Stimulated activated CD4-positive, alpha-beta T cell treated with anti-CD3 and anti-CD28 coated beads, TNF-alpha, amount 100 ng/mL, for 24 hours (primary cell): ENCODE results near the gene HOXA1.

ENCODE experiments used
- DNase-seq, 3 experiments: peaks; one replicate each; pipeline ENCODE4 v3.0.0-alpha.2; 2020; ENCODE audit warnings: low read depth in 3 of 3

HOXA1 gene

DNA sequence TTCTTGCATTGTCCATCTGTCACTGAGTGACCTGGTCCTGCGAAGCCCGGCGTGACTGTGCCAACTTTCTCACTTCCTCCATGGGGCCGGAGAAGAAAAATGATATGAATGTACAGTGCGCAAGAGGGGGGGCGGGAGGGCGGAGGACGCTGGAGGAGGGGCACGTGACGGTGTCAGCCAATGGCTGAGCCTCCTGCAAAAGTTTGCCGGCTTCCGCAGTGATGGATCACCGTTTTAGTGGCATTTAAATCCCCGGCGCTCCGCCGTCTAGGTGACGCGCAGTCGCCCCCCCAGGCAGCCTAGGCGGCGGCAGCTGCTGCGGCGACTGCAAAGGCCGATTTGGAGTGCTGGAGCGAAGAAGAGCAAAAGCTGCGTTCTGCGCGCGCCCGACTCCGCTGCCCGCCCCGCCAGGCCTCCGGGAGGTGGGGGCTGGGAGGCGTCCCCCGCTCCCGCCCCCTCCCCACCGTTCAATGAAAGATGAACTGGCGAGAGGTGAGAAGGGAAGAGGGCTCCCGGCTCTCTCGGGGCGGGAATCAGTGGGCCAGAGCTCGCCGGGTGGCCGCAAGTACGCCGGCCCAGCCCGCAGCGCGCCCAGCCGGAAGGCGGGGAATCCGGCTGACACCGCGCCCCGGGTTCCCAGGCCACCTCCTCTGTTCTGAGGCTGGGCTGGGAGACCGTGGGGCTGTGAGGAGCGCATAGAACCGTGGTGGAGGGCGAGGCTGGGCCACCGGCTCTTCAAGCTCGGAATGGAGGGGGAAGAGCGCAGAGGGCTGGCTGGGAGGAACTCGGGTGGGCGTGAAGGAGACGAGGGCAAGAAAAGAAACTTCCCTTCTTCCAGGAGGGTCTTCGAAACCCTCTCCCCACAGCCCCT is at the start of gene HOXA1:
Gene HOXA1 (minus strand): TSS at position 104 of the 871 bp plus-strand sequence. CDS start 88 bp downstream, at position 16.
- DNase-seq: peak; percentile 50 to 68 (median 50)

DNA sequence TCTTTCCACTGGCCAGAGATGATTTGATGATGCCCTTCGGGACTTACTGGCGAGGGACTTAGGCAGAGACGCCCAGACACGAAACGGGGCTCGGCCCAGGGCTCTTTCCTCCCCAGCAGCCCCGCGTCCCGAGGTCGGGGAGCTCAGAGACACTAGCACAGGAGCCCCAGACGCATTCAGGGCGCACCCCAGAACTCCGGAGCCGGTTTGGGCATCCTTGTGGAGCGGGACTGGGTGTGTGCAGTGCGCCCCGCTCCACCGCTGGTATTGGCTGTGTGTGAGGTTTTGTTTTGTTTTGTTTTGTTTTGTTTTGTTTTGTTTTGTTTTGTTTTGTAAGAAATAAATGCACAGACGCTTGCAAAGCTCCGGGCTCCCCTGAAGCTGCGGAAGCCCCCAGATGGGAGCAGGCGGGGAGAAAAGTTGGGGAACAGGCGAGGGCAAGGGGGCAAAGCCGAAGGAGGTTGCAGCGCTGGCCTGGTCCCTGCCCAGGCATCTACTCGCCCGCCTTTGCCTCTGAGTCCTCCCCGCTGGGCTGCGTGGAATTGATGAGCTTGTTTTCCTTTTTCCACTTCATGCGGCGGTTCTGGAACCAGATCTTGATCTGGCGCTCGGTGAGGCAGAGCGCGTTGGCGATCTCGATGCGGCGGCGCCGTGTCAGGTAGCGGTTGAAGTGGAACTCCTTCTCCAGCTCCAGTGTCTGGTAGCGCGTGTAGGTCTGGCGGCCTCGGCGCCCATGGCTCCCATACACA is 49.5 kb upstream of the HOXA1 start:
- no peak for DNase-seq

DNA sequence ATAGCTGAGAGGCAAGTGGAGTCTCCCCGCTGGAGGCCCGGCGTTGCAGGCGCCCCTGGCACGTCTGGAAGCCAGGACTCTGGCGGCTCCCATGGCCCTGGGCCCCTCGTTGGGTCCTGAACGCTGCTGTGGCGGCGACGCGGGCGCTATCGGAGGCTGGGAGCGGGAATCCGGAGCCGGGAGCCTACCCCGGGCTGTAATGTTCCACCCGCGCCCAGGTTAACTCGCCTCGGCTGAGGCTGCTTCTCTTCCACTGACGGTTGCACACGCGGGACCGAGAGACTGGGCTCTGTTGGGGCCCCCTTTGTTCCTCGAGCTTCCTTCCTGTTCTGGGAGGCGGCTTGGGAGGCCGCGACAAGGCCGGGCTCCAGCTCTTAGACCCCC is 49.0 kb upstream of the HOXA1 start:
- no peak for DNase-seq

DNA sequence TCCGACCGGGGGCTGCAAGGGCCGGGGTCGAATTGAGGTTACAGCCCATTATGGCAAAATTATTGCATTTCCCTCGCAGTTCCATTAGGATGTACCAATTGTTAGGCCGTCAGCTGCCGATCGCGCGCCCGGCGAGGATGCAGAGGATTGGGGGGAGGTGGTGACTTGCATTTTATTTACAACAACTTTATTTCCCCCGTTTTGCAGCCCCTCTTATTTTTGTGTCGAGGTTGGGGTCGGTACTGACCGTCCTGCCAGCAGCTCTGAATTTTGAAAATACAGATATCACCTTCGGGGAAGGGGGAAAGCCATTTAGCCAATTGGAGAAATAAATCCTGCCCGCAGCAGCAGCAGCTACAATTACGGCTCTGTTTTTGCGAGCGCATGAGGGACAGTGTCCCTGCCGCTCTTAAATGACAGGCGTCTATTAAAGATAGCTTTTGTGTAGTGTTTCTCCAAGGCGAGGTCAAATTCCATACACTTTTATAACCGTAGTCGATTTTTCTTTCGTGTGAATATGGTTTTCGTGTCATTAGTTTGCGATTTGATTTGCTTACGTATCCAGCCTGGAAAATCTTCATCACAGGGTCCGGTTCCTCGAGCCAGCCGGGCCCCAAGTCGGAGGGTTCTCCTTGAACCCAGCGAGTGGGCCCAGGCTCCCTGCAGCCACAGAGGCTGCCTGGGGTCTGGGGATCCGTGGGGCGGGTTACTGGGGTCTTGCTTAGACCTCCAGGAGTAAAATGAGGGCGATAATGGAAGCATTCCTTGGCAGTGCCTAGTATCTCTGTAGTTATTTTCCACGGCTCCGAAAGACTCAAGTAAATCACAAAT is 48.4 kb upstream of the HOXA1 start:
- no peak for DNase-seq

DNA sequence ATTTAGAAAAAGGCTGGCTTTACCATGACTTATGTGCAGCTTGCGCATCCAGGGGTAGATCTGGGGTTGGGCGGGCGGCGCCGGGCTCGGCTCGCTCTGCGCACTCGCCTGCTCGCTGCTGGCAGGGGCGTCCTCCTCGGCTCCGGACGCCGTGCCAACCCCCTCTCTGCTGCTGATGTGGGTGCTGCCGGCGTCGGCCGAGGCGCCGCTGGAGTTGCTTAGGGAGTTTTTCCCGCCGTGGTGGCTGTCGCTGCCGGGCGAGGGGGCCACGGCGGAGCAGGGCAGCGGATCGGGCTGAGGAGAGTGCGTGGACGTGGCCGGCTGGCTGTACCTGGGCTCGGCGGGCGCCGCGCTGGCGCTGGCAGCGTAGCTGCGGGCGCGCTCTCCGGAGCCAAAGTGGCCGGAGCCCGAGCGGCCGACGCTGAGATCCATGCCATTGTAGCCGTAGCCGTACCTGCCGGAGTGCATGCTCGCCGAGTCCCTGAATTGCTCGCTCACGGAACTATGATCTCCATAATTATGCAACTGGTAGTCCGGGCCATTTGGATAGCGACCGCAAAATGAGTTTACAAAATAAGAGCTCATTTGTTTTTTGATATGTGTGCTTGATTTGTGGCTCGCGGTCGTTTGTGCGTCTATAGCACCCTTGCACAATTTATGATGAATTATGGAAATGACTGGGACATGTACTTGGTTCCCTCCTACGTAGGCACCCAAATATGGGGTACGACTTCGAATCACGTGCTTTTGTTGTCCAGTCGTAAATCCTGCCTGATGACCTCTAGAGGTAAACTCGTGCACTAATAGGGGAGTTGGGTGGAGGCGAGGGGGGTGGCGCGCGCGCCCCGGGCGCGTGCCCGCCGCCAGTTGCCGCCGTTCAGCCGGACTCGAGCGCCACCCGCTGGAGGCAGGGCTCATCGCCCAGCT is 47.5 kb upstream of the HOXA1 start, which contains the start of gene HOXA5:
Gene HOXA5 (minus strand): TSS at position 659 of the 927 bp plus-strand sequence. CDS start 74 bp downstream, at position 585.
- DNase-seq: no peak

DNA sequence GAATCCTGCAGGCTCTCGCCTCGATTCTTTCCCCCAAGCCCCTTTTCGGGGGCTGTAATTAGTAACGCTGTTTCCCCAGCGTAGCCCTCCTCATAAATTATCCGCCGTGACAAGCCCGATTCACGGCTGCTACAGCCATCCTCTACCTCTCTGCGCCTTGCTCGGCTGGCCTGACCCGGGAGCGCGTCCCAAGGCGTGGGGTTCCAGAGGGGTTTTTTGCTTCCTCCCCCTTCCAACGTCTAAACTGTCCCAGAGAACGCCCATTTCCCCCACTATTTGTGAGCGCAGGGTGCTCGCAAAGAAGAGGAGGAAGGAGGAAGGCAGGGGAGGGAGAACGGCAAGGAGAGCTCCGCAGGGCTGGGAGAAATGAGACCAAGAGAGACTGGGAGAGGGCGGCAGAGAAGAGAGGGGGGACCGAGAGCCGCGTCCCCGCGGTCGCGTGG is 46.8 kb upstream of the HOXA1 start:
- DNase-seq: no peak

DNA sequence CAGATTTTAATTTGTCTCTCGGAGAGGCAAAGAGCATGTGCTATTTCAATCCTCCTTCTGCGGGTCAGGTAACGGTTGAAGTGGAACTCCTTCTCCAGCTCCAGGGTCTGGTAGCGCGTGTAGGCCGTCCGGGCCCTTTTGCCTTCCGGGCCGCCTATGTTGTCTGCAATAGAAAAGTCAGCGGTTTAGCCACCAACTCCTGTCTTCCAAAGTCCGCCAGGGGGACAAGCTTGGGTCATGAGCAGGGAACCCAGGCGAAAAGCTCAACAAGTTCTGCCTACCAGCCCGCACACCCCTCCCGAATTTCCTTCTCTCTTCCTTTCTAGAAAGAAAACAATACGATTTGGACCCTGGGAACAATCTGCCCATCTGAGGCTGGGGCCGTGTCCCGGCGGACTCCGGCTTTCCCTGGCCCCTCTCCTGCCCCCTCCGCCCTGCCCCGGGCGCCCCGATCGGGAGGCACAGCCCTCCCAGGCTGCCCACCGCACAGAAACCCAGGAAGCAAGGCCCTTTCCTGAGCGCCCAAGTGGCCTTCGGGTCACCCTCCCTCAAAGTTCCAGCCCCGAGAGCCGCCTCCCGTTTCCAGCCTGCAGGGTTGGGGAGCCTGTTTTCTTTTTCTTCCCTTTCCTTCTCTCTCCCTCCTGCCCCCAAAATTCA is 46.3 kb upstream of the HOXA1 start:
- DNase-seq: no peak

DNA sequence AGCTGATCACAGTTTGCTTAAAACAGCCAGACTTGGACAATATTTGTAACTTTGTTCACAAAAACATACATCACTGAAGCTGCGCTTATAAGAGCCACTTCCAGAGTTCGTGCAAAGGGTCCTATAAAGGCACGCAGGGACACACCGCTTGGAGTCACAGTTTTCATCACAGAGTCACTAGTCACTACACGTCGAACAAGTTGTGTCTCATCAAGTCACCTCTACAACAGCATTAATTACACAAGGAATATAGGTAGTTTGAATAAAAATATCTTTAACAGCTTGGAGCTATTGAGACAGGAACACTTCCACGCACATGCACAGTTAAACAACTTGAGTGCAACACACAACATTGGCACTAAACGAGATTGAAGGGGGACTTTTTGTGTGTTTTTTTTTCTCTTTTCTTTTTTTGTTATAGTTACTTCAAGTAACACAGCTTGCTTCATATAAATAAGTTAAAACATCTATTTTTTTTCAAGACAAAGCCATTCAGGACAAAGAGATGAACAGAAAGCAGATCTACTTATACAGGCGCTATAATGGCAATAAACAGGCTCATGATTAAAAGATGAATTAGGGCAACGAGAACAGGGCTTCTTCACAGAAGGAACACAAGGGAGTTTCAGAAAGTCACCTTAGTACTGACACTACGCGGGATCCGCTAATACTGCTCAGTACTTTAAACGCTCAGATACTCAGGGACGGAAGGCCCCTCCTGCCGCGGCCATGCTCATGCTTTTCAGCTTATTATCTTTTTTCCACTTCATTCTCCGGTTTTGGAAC is 45.5 kb upstream of the HOXA1 start:
- DNase-seq: no peak

DNA sequence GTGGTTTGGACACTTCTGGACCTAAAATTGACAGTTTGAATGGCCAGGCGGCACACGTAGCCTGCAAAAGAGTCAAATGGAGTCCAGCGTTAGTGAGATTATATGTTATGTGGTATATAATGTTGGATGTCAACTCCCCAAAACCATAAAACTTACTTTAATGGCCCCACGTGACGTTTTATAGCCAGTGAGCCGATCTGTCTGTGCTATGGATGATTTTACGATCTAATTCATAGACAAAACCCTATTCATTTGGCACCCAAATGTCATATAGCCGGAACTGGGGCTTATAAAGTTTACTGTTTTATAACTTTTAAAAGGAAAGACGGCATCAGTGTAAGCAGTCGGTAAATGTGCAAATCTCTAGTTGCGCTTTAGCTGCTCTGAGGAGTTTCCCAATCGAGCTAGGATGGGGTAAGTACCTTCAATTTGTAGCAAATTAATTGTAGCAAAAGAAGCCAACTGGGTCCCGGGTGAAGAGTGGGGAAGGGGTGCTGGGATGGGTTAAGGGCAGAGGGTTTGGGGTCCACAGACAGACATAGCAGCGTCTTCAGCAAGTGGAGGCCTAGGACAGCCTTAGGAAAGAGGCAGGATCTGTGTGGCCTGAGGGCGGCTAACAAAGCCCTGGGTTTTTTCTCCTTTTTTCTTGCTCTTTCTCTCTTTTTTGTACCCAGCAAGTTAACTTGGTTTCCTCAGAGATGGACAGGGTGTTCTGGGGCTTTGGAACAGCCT is 44.5 kb upstream of the HOXA1 start:
- no peak for DNase-seq

DNA sequence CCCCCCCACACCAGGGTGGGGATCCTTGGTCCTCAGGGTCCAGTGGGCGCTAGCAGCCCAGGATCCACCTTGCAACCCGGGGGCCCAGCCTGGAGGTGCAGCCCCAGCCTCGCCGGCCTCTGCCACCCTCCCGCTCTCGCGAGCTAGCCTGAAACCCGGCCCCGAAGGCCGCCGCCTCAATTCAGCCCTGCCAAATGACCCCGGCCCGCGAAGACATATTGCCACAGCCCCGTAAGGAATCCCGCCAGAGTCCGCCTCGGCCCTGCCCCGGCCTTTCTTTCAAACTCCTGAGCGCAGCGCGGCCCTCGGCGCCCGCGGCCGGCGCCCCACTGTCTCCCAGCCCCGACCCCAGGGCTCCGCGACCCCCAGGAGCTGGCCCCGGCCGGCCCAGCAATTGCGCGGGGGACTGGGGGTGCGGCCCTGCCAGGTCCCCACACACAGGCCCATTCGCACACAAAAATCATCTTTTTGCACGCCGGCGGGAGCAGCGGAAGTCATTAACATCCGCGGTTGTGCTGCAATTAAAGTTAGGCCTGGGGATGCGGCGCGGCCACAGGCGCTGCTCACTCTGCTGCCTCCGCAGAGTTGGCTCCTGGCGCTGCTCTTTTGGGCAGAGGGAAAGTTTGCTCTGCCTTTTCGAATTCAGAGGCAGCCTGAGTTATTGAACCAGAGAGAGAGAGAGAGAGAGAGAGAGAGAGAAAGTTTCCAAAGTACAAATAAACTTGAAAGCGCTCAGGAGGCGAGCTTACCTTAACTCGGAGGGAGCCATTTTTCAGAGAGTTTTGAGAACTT is 43.7 kb upstream of the HOXA1 start:
- DNase-seq: no peak

DNA sequence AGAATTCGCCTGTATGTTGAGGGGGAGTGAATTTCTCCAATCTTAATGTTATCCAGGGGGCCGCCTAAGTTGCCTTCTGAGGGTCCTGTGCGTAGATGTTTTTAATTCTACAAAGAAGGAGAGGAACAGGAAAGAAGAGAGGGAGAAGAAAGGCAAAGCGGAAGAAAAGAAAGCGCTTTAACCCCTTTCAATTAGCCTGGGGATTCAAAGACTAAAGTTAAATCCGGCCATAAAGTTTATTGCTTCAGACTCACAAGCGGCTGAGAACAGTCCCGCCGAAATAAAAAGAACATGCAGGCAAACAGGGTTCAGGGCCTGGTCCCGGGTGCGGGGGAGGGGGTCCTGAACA is 43.2 kb upstream of the HOXA1 start:
- DNase-seq: no peak

DNA sequence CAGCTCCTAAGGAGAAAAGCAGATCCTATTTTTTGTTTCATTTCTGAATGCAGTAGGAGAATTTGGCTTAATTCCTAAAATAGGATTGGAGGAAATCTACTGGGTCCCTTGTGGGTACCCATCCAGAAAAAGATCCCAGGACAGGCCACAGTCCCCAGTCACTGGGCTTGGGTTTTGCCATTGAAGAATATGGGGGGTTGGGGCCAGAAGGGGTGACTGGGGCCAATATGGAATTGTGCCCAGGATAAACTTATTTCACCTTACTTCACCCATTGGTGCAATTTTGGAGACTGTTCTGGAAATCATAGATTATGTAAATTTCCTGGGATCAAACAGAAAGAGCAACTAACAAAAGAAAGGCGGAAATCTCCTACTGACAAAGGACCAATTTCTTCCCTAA is 42.7 kb upstream of the HOXA1 start:
- no peak for DNase-seq

DNA sequence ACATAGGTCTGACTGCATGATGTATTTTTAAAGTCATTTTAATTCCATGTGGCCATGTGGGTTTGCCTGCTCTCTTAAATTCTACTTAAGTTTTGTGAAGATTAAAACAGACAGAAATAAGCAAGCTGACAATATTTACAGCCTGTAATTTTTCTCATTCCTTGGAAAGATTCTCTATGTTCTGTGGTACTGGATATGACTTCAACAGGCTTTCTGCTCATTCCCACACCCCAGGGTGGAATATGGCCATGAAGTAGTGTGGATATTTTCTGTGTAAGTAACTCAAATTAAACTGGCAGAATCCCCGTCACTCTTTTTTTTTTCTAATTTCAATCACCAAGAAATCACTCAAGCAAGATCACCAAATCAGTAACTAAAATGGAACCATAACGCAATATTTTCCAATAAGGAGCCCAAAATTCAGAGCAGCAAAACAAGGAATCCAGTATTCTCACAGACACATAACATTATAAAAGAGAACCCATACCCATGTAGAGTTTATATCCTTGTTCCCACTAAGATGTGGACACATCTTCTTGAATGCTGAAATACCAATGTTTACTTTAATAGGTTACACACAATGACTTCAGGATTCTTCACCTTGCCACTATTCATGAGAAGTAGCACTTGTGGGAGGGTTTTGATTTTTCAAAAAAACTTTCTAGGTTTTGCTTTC is 42.0 kb upstream of the HOXA1 start:
- DNase-seq: no peak

DNA sequence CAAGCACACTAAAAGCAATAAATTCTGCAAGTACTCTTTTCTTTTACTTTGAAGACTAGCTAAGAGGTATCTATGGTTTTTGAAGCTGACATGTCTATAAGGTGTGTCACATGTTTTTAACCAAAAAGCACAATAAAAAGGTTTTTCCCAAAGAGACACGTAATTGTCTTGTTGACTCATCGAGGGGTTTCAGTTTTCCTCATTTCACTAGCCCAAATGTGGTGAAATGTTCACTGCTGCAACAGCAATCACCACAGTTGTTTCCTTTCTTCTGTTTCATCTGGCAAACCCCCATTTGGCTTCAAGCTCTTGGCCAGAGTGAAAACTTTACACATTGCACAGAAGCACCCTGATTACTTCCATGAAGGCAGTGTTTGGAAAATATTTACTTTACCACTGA is 38.6 kb upstream of the HOXA1 start:
- DNase-seq: no peak

DNA sequence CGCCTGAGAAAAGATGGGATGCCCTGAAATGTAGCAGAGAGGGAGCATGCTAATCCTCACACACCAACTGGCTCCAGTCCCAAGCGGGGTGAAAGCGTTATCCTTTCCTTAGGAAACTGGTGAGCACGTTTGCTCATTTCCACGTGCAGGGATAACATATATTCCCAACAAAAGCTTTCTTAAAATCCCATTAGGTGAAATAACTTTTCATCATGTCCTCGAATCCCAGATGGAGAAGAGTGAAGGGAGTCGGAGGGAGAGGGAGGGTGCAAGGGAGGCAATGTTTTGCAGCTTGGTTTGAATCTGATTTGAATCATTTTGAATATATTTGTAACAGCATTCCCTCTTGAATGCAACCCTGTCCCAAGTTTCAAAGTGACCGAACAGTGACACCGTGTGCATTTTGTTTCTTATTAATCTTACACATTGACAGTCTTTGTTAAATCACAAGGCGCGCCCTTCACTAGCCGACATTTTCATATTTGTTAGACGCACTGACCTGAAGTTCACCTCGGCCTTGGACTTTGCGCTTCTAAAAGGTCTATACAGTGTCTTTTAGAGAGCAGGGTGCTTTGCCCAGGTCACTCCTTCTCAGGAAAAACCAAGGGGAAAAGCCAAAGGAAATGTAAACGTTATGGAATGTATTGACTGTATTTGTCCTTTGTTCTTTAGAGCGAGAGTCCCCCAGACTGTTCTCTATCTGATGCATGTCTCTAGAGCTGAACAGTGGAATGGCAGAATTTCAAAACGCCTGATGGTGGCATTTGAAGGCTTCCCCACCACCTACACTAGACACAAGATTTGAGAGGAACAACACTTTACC is 37.8 kb upstream of the HOXA1 start:
- DNase-seq: no peak

DNA sequence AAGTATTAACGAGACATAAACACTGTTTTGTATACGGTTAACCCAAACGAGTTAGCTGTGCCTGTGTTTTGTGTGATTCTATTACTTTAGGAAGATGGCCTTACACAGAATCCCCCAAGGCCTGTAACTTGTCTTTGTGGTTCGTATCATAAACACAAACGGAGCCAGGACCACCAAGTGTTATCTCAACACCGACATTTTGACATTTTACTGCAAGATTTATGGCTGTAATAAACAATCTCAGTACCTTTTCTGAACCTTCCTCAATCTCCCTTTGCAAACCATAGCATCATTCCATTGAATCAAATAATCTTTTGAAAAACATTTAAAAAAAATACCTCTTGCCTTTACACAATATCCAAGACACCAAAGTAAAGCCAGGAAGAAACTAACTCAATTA is 37.2 kb upstream of the HOXA1 start:
- no peak for DNase-seq

DNA sequence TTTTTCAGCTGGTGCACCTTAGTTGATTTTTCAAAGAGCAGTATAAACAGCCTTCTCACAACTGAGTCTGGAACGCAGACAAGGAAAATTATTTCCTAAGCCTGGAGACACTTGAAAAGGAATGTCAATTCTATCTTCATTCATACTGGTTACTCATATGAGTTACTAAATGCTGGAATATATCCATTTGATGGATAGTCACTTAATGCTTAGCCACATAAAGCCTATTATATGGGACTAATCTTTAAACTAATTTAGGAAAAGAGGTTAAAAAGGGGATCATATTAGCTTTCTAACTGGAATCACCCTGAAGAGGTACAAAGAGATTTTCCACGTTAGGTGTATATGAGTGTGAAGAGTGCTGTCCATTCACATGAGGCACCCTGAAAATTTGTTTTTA is 36.4 kb upstream of the HOXA1 start:
- no peak for DNase-seq
